Jurkat, Clone E6-1 (cell line): ENCODE data around the gene CLDN10.

Source experiments
- DNase-seq: peaks from one replicate; pipeline ENCODE4 v3.0.0-alpha.2; 2011; ENCODE audit warnings: low read depth, low spot score
- H3K4me3 ChIP-seq: 2 replicates; pipeline ENCODE4 v1.5.1; 2011; ENCODE audit warnings: mild to moderate bottlenecking, low read length, control low read depth, moderate library complexity

Gene CLDN10

DNA sequence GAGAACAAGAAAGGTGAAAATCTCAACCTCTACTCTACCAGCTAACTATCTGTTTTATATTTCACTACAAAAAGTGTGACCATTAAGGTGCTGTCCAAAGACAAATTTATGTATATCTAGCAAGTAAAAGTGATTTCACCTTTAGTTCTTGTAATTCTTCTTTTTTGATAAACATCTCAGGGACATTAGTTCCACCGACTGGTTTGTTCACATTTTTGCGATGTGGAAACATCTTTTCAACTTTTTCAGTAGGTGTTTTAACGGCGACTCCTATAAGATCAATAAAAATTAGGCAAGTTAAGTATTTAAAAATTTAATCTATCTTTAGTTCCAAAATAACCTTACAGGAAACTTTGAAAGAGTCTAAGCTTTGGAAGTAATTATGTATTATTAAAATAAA lies 33.3 kb downstream of the CLDN10 start:
- H3K4me3 ChIP-seq: no peak overlapping the region
- no peak for DNase-seq

DNA sequence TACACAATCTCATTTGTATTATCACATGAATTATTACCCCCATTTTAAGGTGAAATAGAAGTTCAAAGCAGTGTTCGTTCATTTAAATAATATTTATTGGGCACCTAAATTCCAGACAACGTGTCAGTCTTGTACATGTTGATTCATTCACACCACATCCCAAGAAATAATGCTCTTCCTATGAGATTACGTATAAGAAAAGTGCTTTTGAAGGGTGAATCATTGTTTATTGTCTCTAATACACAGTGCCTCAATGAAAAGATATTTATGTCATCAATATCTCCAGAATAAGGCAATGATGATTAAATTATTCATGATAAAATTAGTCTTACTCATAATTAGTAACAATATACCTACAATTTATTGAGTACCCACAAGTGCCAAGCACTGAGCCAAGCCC lies 35.6 kb downstream of the CLDN10 start:
- no peak overlapping the region for H3K4me3 ChIP-seq
- DNase-seq: no peak

DNA sequence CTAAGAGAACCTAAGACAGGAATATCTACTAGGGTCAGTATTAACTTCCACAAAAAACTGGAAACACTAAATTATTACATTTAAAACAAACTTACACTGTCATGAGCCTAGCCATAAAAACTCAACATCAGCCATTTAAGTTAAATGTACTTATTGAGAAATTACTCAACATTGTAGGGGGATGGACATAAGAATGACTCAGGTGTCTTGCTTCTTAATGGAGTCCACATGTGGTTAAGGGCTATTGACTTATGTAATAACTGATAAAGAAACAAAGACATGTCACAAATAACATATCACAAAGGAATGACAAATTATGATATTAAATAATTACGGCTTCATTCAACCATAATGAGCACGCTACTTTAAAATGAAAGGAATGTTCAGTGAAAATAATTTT lies 36.2 kb downstream of the CLDN10 start:
- no peak for DNase-seq
- H3K4me3 ChIP-seq: no peak overlapping the region

DNA sequence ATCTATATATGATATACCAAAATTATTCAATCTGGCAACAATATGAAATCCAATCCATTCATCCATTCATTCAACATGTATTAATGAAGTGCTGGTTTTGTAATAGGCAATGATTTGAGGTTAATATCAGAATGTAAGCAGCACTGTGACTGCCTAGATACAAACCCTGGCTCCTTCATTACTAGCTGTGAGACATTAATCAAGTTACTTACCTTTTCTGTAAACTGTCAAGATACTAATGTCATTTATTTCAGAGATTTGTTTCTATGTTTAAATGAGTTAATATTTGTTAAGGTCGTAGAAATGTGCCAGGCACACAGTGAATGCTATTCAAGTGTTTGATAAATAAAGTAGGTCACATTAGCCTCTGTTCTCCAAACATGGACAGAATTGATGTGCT lies 40.9 kb downstream of the CLDN10 start:
- no peak for DNase-seq
- H3K4me3 ChIP-seq: no peak overlapping the region

DNA sequence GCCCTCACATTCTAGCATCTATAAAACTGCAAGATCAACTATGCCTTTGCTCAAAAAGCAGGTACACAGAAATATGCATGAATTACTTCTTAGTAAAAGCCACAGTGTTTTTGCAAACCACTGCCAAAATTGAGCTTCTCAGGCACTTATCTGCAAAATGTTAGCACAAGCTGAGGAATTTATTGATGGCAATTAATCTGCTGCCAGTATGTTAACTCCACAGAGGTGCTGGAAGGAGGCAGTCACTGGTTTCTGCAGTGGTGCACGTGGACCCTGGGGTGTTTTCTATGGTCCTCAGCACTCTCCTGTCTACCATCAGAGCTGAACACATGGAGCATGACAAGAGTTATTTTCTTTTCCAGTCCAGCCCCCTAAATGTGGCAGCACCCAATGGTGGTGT lies 44.2 kb downstream of the CLDN10 start:
- no peak for DNase-seq
- H3K4me3 ChIP-seq: no peak overlapping the region

DNA sequence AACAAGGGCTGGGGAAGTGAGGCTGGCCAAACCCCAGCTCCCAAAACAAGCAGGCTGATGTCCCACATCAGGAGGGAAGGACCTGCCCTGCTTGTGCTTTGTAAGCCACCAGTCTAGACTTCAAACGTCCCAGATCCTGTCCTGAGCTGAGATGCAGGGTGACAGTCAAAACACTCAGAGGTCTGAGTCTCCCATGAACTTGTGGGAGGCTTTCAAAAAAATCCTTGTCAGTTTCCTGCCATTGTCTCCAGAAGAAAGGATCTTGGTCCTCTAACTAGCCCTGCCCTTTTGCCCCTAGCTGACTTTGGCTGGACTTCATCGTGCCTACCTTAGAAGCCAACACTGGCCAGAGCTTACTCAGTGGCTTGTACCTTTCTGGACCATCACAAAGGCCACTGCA lies 48.7 kb downstream of the CLDN10 start:
- no peak overlapping the region for H3K4me3 ChIP-seq
- DNase-seq: no peak

DNA sequence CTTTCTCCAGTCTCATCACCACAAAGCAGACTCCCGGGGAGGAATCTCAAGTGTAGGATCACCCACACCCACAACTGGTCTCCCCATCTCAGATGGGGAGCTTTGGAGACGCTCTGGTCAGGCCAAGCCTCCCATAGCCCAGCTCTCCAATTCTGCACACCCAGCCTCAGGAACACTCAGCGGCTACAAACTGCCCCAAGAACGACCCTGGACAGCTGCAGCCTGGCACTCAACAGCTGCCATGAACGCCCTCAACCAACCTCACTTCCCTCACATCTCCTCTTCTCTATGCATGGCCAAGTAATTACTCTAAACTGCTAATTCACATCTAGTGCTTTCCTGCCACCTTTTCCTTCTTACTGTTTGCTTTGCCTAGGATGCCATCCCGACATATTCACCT lies 49.4 kb downstream of the CLDN10 start:
- no peak overlapping the region for H3K4me3 ChIP-seq
- no peak for DNase-seq

DNA sequence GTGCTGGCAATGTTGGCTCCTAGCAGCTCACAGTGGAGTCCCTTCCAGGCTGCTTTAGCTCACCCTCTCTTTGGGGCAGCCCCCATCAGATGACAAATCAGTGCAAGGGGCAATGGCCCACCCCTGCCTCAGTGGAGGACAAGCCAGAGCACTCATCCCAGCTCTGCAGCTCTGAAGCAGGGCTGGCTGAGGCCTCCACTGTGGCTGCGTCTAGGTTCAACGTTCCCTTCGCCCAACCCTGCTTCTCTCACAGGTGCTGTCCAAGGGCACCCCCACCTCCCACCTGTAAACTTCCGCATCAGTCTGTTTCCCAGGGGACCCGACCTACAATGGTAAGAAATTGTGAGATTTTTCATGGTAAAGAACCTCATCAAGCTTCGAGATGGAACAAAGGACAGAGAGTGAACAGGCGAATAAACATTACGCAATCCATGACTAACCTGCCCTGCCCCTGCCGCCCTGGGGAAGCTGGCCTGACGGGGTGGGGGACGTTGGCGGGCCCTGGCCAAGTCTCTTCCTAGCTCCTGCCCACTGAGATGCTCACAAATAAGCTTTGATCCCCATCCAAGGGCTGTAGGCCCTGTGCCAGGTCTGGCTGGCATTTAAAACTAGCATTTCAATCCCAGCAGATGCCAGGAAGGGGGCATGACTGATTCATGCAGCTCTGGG lies 51.5 kb downstream of the CLDN10 start:
- DNase-seq: no peak
- no peak overlapping the region for H3K4me3 ChIP-seq

DNA sequence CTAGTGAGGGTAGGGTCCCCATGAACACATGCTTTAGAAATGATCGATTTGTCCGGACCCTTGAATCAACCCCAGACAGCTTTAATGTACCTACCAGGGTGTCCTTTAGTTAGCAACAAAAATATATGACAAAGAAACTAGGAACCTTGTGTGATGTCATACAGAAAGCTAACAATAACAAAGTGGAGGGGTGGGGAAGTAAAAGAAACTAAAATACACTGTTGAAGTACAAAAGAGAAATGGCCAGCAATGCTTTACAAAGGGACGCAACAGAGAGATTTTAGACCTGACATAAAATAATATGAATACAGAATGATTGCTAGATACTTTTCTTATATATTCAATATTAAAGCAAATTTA lies 52.0 kb downstream of the CLDN10 start:
- H3K4me3 ChIP-seq: no peak overlapping the region

DNA sequence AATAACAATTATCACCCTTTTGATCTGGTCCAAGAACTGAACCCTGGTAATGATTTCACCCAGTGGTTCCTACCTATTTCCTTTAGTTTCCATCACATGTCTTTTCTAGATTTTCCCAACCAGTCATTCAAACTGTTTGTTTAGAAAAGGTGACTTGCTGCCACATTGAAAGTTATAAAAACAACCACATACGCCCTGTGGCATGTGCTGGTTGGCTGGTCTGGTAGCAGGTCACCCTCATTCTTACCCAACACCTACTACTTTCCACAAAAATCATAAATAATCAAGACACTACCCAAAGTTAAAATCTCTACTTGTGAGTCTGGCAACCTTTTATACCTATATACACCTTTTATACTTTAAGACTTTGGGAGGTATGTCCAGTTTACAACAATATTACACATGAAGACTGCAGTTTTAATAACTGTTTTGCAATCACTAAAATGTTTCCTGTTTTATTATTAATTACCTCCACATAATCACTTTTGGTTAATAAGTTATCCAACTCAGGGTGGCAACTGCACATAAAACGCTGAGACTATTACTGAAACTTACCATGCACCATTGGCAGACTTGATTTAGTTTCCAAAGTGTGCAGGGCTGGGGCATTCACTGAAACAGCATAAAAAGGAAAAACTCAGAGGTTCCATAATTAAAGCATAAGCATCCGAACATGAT lies 53.1 kb downstream of the CLDN10 start:
- no peak for DNase-seq

More for the DNA sequence above, 52.0 kb downstream of the CLDN10 start:
- DNase-seq: no peak

DNA sequence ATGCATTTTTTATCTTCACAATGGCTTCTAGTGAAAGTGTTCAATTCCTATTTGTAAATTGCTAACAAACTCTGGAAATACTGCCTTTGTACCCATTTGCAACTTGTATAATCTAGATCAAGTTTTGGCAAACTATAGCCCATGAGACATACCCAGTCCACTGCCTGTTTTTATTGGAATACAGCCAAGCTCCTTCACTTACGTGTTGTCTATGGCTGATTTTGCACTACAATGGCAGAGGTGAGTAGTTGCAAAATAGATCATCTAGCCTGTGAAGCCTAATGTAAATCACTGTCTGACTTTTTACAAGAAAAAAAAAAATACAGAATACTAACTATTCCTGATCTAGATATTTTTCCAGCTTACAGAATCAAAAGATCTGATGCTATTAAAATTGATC lies 54.8 kb downstream of the CLDN10 start:
- no peak overlapping the region for H3K4me3 ChIP-seq
- no peak for DNase-seq

More for the DNA sequence above, 53.1 kb downstream of the CLDN10 start:
- no peak overlapping the region for H3K4me3 ChIP-seq

DNA sequence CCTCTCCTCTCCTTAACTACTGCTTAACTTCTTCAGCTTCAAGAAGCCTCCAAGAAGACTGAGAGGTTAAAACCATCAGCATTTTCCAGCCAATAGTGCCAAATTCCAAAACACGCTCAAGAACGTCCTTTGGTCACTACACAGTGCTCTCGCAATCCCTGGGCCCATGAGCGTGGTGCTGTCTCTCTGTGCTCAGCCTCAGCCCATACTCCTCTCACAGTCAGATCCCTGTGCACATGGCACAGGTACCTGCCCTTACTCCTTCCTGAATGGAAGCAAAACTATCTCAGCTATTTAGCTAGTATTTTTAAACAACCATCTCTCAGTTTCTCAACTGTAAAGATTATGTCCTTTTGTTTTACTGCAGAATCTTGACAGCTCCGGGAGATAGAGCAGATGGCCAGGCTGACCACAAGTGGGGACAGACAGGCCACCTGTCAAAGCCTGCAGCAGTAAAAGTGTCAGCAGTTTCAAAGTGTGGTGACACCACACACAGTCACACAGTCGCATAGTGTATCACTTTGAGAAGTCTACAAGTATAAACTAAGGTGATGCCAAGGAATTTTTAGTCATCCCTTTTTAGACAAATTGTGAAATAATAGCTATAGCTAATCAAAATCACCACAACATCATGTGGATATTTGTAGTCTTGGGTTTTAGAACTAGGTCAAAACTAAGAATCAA lies 56.3 kb downstream of the CLDN10 start:
- no peak overlapping the region for H3K4me3 ChIP-seq
- no peak for DNase-seq

DNA sequence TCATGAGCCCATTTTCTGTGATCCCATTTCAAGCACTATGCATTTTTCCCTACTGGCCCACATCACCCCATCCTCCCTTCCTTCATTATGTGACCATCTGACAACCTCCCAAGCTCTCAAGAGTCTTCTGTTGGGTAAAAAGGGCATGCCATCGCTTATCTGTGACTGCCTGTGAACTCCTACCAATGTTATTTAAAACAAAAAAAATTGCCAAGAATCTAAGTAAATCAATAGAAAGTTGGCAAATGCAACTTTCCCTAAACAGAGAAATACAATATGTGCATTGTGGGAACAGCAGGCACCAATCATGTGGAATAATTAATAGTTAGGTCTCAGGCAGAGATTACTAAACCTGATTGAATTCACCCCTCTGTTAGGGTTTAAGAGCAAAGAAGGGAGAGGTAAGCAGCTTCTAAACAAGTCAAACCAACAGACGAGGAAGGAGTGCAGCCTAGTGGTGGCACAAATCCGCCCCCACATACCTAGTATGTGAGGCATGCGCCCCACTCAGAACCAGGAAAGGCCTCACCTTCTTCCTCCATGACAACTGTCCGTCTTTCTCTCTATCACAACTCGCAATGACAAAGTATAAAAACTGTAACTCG lies 62.2 kb downstream of the CLDN10 start:
- no peak for DNase-seq
- H3K4me3 ChIP-seq: no peak overlapping the region

DNA sequence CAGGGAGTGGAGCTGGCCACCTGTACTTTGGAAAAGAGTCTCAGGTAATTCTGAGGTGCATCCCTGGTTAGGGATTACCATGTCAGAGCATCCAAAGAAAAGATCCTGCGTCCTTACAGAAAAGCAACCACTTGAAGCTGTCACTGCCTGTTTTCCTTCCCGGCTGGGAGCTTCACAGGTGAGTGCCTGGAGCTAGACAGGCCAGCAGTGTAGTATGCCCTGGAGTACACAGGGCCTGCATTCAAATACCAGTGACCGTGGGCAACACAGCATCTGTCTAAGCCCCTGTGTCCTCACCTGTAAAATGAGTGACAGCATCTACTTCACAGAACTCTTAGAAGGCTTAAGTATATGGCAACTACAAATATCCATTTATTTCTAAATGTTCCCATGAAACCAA lies 63.0 kb downstream of the CLDN10 start:
- H3K4me3 ChIP-seq: no peak overlapping the region
- DNase-seq: no peak

DNA sequence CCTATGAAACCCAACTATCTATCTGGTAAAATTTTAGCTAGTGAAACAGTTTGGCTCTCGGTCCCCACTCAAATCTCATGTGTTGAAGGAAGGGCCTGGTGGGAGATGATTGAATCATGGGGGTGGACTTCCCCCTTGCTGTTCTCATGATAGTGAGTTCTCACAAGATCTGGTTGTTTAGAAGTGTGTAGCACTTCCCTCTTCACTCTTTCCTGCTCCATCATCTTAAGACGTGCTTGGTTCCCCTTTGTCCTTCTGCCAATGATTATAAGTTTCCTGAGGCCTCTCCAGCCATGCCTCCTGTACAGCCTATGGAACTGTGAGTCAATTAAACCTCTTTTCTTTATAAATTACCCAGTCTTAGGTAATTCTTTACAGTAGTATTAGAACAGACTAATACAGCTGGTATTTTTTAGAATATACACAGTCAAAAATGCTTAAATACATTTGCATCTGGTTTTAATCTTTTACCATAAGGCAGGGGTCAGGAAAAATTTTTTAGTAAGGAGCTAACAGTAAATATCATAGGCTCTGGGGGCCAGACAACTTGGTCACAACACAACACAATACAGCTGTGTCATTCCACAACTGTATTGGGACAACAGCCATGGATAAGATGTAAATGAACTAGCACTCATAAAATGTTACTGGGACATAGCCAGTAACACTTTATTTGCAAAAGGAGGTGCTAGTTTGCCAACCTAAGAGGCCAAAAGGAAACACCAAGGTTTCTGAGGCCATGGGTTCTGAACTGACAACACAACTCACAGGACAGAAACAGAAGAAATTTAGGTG lies 67.7 kb downstream of the CLDN10 start:
- H3K4me3 ChIP-seq: no peak overlapping the region
- no peak for DNase-seq

DNA sequence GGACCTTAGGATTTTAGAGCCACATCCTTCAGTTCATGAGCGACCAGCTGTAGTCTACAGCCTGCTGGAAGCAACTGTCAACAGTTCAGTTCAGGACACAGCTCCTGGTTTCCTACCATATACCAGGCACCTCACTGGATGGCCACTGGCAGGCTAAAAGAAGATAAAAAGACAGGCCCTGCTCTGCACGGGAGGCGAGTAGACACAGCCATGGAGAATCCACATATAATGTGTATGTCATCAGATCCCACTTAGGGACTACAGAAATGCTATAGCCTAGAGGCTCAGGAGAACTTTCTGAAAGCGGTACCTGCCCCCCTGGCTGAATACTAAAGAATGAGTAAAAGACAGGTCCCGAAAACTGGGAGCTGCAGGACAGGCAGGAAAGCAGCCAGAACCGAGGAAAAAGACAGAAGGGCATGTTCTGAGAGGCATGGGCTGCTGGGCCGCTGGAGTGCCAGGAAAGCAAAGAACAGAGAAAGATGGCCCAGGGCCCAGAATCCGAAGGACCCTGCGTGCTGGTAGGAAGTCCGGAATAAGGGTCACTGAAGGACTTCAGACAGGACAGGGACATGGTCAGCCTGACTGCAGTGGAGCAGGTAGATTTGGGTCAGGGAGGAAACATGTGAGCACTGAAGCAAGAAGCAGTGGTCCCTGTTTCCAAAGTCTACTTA lies 68.4 kb downstream of the CLDN10 start:
- DNase-seq: no peak
- H3K4me3 ChIP-seq: no peak overlapping the region

DNA sequence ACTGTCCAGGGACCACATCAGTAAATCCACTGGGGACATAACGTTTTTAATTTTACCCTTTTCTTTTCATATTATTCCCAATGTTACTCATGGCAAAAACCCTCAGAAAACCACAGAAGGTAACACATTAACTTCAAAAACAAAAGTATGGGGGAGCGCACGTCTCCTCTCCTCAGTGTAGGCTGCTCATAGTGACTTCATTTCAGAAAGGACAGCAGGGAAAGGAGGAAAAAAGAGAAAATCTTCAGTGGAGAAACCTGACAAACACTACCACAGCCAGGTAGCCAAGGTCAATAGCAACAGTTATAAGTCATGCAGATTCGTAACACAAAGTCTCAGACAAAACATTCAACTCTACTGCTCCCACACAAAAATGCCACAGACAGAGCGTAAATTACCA lies 70.6 kb downstream of the CLDN10 start:
- DNase-seq: no peak
- no peak overlapping the region for H3K4me3 ChIP-seq

DNA sequence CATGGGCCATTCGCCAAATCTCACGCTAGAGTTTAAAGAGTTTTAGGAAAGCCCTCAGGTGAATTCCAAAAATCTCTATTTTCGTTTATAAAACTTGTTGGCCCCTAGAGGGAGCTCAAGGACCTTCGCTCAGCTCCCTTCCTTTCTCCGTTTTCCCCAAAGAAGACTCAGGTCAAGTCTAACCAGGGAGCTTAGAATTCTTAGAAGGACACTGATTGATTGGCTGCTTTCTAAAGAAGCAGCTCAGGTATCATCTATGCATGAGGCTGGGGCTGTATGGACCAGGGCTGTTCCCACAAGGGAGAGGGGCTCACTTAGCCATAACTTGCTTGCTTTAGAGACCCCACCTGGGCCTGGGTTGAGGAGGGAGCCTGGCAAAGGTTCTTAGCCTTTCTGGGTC lies 71.5 kb downstream of the CLDN10 start:
- H3K4me3 ChIP-seq: no peak overlapping the region
- peak; percentile 33 for DNase-seq

DNA sequence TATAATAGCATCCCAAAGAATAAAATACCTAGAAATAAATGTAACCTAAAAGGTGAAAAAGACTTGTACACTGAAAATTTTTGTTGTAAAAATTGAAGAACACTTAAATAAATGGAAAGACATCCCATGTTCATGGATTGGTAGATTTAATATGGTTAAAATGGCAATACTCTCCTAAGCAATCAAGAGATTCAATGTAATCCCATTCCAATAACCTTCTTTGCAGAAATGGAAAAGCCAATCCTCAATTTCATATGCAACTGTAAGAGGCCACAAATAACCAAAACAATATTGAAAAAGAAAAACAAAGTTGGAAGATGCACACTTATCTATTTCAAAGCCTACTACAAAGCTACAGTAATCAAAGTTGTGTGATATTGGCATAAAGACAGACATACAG lies 74.2 kb downstream of the CLDN10 start:
- no peak overlapping the region for H3K4me3 ChIP-seq
- DNase-seq: no peak
